Stimulated activated naive B cell treated with anti-CD40 and anti-IgM and Interleukin-4, amounts not matched to agents 10 μg/mL and 1 μg/mL and 100 μg/mL, for 72 hours (primary cell): Measurements from ENCODE around the gene SIGLEC1.

Source experiments
- ATAC-seq, 2 donors: fragments of 150-1000 bp; cut with Tn5 transposase; replicated peaks; 2 replicates each; pipeline ENCODE4 v1.10.0; 2021; ENCODE audit warnings: moderate library complexity in 1 of 2
- DNase-seq: peaks from one replicate; pipeline ENCODE4 v3.0.0; 2021
- H3K27ac Mint-ChIP-seq: one replicate; pipeline ENCODE4 v1.8.0; 2022; ENCODE audit warnings: mild to moderate bottlenecking, mixed read lengths
- H3K27me3 Mint-ChIP-seq, 2 donors: one replicate each; pipeline ENCODE4 v1.8.0; 2022; ENCODE audit warnings: mixed read lengths in 2 of 2
- H3K36me3 Mint-ChIP-seq, 2 donors: one replicate each; pipeline ENCODE4 v1.8.0; 2022; ENCODE audit warnings: mixed read lengths in 2 of 2, mild to moderate bottlenecking in 1 of 2
- H3K4me1 Mint-ChIP-seq, 2 donors: one replicate each; pipeline ENCODE4 v1.8.0; 2022; ENCODE audit warnings: mixed read lengths in 2 of 2, mild to moderate bottlenecking in 1 of 2
- H3K4me3 Mint-ChIP-seq, 2 donors: one replicate each; pipeline ENCODE4 v1.8.0; 2022; ENCODE audit warnings: mild to moderate bottlenecking in 2 of 2, mixed read lengths in 2 of 2, moderate library complexity in 1 of 2
- H3K9me3 Mint-ChIP-seq, 2 donors: one replicate each; pipeline ENCODE4 v1.8.0; 2022; ENCODE audit warnings: mixed read lengths in 2 of 2, mild to moderate bottlenecking in 1 of 2

The SIGLEC1 gene

GRCh38 chr20:3667434-3668037, 44.9 kb downstream of the SIGLEC1 start:
- ATAC-seq: no peak
- Mint-ChIP-seq H3K36me3 (no peaks in the 10 kb centered on the region), H3K4me3 (no peak overlapping the region), H3K27me3 (peaks cover 41 to 45% of the 10 kb centered on the region in 2 donors), H3K9me3 (no peaks in the 10 kb centered on the region), H3K27ac (no peak overlapping the region), H3K4me1 (peaks cover 10 to 17% of the 10 kb centered on the region in 2 donors)
- DNase-seq: no peak

- H3K27me3 Mint-ChIP-seq: peaks cover 35 to 36% of the 10 kb centered on the region in 2 donors
- DNase-seq (no peak), ATAC-seq (no peak)
- H3K27ac Mint-ChIP-seq: no peak overlapping the region
- H3K4me3 Mint-ChIP-seq: no peak overlapping the region
- H3K4me1 Mint-ChIP-seq: peaks cover 12 to 19% of the 10 kb centered on the region in 2 donors
- no peaks in the 10 kb centered on the region for H3K36me3 Mint-ChIP-seq
- no peaks in the 10 kb centered on the region for H3K9me3 Mint-ChIP-seq
These were observed 48.5 kb downstream of the SIGLEC1 start for GRCh38 chr20:3663858-3664257.

- H3K9me3 Mint-ChIP-seq: no peaks in the 10 kb centered on the region
- no peak within 1 kb of the TSS for H3K27ac Mint-ChIP-seq
- no peak within 1 kb of the TSS for H3K4me3 Mint-ChIP-seq
- H3K36me3 Mint-ChIP-seq: no peaks in the 10 kb centered on the region
- ATAC-seq: no peak
- peaks cover 15 to 23% of the 10 kb centered on the region in 2 donors for H3K4me1 Mint-ChIP-seq
- DNase-seq: no peak
- peaks cover 33 to 36% of the 10 kb centered on the region in 2 donors for H3K27me3 Mint-ChIP-seq
These were observed 49.2 kb downstream of the SIGLEC1 start, which contains the start of gene GFRA4 for GRCh38 chr20:3663031-3663701. TSS of gene GFRA4 (minus strand) at chr20:3663399. CDS start at chr20:3663399, 0 bp downstream.
